Neural progenitor cell (in vitro differentiated cells): ENCODE results near the gene TLX1. TPM values are rescaled to one million over a fixed set of nuclear protein-coding genes. Genes with fewer than 3 reads are reported as not detected.

Experiments used
- DNase-seq: peaks from one replicate; pipeline ENCODE4 v3.0.0-alpha.2; 2016; ENCODE audit warnings: low spot score
- H2AFZ ChIP-seq: fragments of 200-600 bp; sonication (generic); replicated peaks from 2 replicates; pipeline ENCODE4 v1.6.1; 2016; ENCODE audit warnings: antibody characterized with exemption
- H3F3A ChIP-seq: fragments of 200-600 bp; sonication (generic); 2 replicates; pipeline ENCODE4 v1.6.1; 2016; ENCODE audit warnings: antibody characterized with exemption, low read depth
- H3K27ac ChIP-seq: fragments of 200-600 bp; sonication (generic); 2 replicates; pipeline ENCODE4 v1.5.1; 2016; ENCODE audit warnings: mild to moderate bottlenecking
- H3K27me3 ChIP-seq: fragments of 200-600 bp; sonication (generic); 2 replicates; pipeline ENCODE4 v1.6.1; 2016; ENCODE audit warnings: mild to moderate bottlenecking, moderate library complexity
- H3K36me3 ChIP-seq: fragments of 200-600 bp; sonication (generic); 2 replicates; pipeline ENCODE4 v1.5.1; 2016
- H3K4me1 ChIP-seq: fragments of 200-600 bp; sonication (generic); 2 replicates; pipeline ENCODE4 v1.6.1; 2016; ENCODE audit warnings: mixed run types
- H3K4me2 ChIP-seq: fragments of 200-600 bp; sonication (generic); 2 replicates; pipeline ENCODE4 v1.6.1; 2016
- H3K4me3 ChIP-seq: fragments of 200-600 bp; sonication (generic); 2 replicates; pipeline ENCODE4 v1.5.1; 2016
- H3K79me2 ChIP-seq: fragments of 200-600 bp; sonication (generic); 2 replicates; pipeline ENCODE4 v1.6.1; 2016; ENCODE audit warnings: low read depth
- H3K9ac ChIP-seq: fragments of 200-600 bp; sonication (generic); 2 replicates; pipeline ENCODE4 v1.6.1; 2016
- H3K9me3 ChIP-seq: fragments of 200-600 bp; sonication (generic); 2 replicates; pipeline ENCODE4 v1.5.1; 2016; ENCODE audit warnings: low read depth
- H4K20me1 ChIP-seq: fragments of 200-600 bp; sonication (generic); 2 replicates; pipeline ENCODE4 v1.6.1; 2016; ENCODE audit warnings: low read depth
- H3K27ac Mint-ChIP-seq: 3 replicates; pipeline ENCODE4 v1.8.0; 2021; ENCODE audit warnings: mixed read lengths
- H3K27me3 Mint-ChIP-seq: 2 replicates; pipeline ENCODE4 v1.8.0; 2022; ENCODE audit warnings: low read depth, mild to moderate bottlenecking, inconsistent platforms, moderate library complexity, mixed read lengths; ENCODE audit not compliant: insufficient read depth
- H3K36me3 Mint-ChIP-seq: 3 replicates; pipeline ENCODE4 v1.8.0; 2021; ENCODE audit warnings: mixed read lengths
- H3K4me1 Mint-ChIP-seq: 3 replicates; pipeline ENCODE4 v1.8.0; 2021; ENCODE audit warnings: mixed read lengths
- H3K4me3 Mint-ChIP-seq: 3 replicates; pipeline ENCODE4 v1.8.0; 2021; ENCODE audit warnings: mild to moderate bottlenecking, moderate library complexity, mixed read lengths
- H3K9me3 Mint-ChIP-seq: 3 replicates; pipeline ENCODE4 v1.8.0; 2020; ENCODE audit warnings: mixed read lengths
- CTCF ChIP-seq: fragments of 200-600 bp; sonication (generic); IDR thresholded peaks from 2 replicates; pipeline ENCODE4 v1.5.1; 2017; ENCODE audit warnings: antibody characterized with exemption, mild to moderate bottlenecking
- EZH2 ChIP-seq: fragments of 200-600 bp; sonication (generic); IDR thresholded peaks from 2 replicates; pipeline ENCODE4 v1.6.1; 2017; ENCODE audit warnings: antibody characterized with exemption, mild to moderate bottlenecking, moderate library complexity
- EZH2phosphoT487 ChIP-seq: fragments of 200-600 bp; sonication (generic); IDR thresholded peaks from 2 replicates; pipeline ENCODE4 v1.6.1; 2017; ENCODE audit warnings: antibody characterized with exemption
- total RNA-seq: library from RNA; depleted of rRNA; stranded (reverse); fragments of >200 nt; gene quantifications from 2 replicates; pipeline ENCODE4 v1.2.3, GENCODE V29; 2015; ENCODE audit warnings: low replicate concordance

The TLX1 gene
- total RNA-seq, 1 donor from 2014 or later: not detected

DNA sequence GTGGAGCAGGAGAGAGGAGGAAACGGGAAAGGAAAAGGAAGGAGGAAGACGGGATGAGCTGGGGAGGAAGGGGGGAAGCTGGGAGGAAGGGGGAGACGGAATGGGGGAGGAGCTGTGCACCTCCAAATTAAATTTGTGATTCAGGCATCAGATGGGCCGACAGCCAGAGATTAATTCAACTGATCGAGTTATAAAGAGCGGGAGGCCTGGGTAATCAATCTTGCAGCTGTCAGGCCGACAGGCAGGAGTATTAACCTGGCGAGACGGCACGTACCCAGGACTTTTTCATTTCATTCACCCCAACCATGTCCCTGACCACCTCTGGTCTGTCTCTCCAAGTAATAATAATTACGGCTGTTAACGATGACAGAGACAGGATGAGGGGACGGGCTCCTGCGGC, 43.1 kb upstream of the TLX1 start:
- Mint-ChIP-seq H3K27ac (no peak overlapping the region), H3K4me3 (no peak overlapping the region), H3K9me3 (no peaks in the 10 kb centered on the region), H3K36me3 (no peaks in the 10 kb centered on the region), H3K4me1 (peaks cover 4% of the 10 kb centered on the region), H3K27me3 (peaks cover 36% of the 10 kb centered on the region)
- H3K27ac ChIP-seq: no peak overlapping the region
- H3F3A ChIP-seq: no peaks in the 10 kb centered on the region
- peaks cover 100% of the 10 kb centered on the region for H3K27me3 ChIP-seq
- H3K4me3 ChIP-seq: no peak overlapping the region
- peaks cover 4% of the 10 kb centered on the region for H4K20me1 ChIP-seq
- no peak overlapping the region for H3K4me2 ChIP-seq
- TF ChIP-seq CTCF (no peak), EZH2 (no peak), EZH2phosphoT487 (no peak)
- peaks cover 3% of the 10 kb centered on the region for H3K4me1 ChIP-seq
- H3K9ac ChIP-seq: no peak overlapping the region
- H3K36me3 ChIP-seq: no peaks in the 10 kb centered on the region
- H3K79me2 ChIP-seq: no peaks in the 10 kb centered on the region
- H2AFZ ChIP-seq: no peak overlapping the region
- DNase-seq: no peak
- H3K9me3 ChIP-seq: no peaks in the 10 kb centered on the region

DNA sequence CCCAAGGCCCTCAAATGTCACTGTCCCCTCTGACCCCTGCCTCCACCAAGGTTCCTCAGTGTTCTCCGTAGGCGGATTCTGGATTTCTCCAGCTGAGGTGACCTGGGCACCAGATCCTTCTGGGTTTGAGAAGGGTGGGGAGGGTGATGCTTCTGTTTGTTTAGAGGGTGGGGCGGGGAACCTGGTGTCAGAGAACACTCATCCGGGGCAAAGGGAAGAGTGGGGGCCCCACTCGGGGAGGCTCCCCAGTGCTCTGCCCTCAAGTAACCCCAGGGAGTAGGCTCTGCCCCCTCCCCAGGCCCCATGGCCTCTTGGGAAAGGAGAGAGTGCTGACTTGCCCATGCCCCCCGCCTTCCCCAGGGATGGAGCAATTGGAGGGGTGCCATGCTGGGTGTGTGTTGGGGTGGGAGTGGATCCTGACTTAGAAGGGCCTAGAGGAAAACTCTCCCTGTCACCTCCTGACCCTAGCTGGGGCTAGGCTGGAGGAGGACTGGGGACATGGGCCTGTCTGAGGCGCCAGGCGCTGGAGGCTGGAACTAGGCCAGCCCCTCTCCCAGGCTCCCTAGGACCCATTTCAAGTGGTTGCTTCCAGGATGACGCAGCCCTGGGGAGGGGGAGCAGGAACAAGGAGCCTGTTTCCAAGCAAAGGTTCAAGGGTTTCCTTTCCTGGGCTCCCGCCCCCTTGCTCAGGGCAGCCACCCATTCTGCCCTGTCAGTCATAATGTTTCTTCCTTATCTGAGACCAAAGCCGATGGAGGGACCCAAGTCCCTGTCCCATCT, 41.4 kb upstream of the TLX1 start:
- Histone ChIP-seq H3K36me3 (no peaks in the 10 kb centered on the region), H3K4me3 (no peak overlapping the region), H4K20me1 (peaks cover 11% of the 10 kb centered on the region), H2AFZ (no peak overlapping the region), H3K27me3 (peaks cover 94% of the 10 kb centered on the region), H3F3A (no peaks in the 10 kb centered on the region), H3K4me2 (no peak overlapping the region), H3K4me1 (peaks cover 10% of the 10 kb centered on the region), H3K27ac (no peak overlapping the region), H3K9me3 (no peaks in the 10 kb centered on the region), H3K79me2 (no peaks in the 10 kb centered on the region), H3K9ac (no peak overlapping the region)
- H3K27ac Mint-ChIP-seq: no peak overlapping the region
- H3K4me3 Mint-ChIP-seq: no peak overlapping the region
- peaks cover 33% of the 10 kb centered on the region for H3K27me3 Mint-ChIP-seq
- no peaks in the 10 kb centered on the region for H3K9me3 Mint-ChIP-seq
- no peak for DNase-seq
- no peaks in the 10 kb centered on the region for H3K36me3 Mint-ChIP-seq
- H3K4me1 Mint-ChIP-seq: peaks cover 14% of the 10 kb centered on the region
- TF ChIP-seq EZH2phosphoT487 (no peak), CTCF (no peak)

DNA sequence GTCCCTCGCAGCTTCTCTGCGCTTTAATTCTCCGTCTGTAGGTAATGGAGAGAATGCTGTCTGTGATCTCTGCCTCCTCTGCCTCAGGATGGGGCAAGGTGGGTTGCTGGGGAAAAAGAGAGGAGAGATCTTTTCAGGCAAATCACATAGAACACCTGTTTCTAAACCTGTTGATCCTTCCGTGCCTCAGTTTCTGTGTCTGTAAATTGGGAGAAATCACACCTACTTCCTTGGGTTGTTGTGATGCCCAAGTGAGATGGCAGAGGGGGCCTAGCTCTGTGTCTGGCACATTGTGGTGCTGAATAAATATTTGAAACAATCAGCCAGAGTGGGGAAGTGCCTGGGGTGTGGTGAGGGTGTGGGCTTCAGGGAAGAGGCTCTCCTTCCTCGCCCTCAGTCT, 40.5 kb upstream of the TLX1 start:
- Histone ChIP-seq H3K9me3 (no peaks in the 10 kb centered on the region), H3K79me2 (no peaks in the 10 kb centered on the region), H4K20me1 (peaks cover 11% of the 10 kb centered on the region), H3K27ac (no peak overlapping the region), H3F3A (no peaks in the 10 kb centered on the region), H3K4me1 (peaks cover 10% of the 10 kb centered on the region), H3K4me3 (no peak overlapping the region), H3K9ac (no peak overlapping the region), H3K36me3 (no peaks in the 10 kb centered on the region), H2AFZ (no peak overlapping the region), H3K27me3 (peaks cover 85% of the 10 kb centered on the region), H3K4me2 (no peak overlapping the region)
- Mint-ChIP-seq H3K4me3 (no peak overlapping the region), H3K36me3 (no peaks in the 10 kb centered on the region), H3K27me3 (peaks cover 36% of the 10 kb centered on the region), H3K4me1 (peaks cover 19% of the 10 kb centered on the region), H3K27ac (no peak overlapping the region), H3K9me3 (no peaks in the 10 kb centered on the region)
- TF ChIP-seq EZH2phosphoT487: no peak
- TF ChIP-seq CTCF: no peak
- TF ChIP-seq EZH2: no peak
- DNase-seq: no peak
